KBM-7 (cell line): ENCODE measurements around the gene CCDC127.

ENCODE experiments used
- DNase-seq: peaks from one replicate; pipeline ENCODE4 v3.0.0-alpha.2; 2015
- in situ Hi-C: fragments of 300-500 bp; cut with MboI; formaldehyde crosslinking; loops from 2 replicates; pipeline ENCODE4 v1.14.3; 2020; ENCODE audit warnings: low sequenced_read_pairs, low pct_unique_long_range_greater_than_20kb, mixed read lengths

Gene CCDC127

GRCh38 chr5:152077-152476, 65.9 kb downstream of the CCDC127 start:
- no peak for DNase-seq
- in situ Hi-C loops, result no loop called here

GRCh38 chr5:150746-151145, 67.2 kb downstream of the CCDC127 start:
- DNase-seq, result no peak

GRCh38 chr5:149745-150485, 68.0 kb downstream of the CCDC127 start:
- no peak for DNase-seq
- in situ Hi-C loops, result no loop called here

More at GRCh38 chr5:150746-151145, 67.2 kb downstream of the CCDC127 start:
- in situ Hi-C loops, result no loop called here

DNA sequence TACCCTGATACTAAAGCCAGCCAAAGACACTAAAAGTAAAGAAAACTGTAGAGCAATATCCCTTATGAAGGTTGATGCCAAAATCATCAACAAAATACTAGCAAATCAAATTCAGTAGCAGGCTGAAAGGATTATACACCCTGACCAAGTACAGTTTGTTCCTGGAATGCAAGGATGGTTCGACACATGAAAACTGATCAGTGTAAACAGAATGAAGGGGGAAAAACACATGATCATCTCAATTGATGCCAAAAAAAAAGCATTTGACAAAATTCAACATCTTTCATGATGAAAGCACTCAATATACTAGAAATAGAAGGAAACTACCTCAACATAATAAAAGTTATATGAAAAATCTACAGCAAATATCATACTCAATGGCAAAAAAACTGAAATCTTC, 70.2 kb downstream of the CCDC127 start:
- DNase-seq, result no peak
- in situ Hi-C loops, result no loop called here
